Endothelial cell of umbilical vein (primary cell): Measurements from ENCODE around the gene STON2. TPM values are rescaled to one million over a fixed set of nuclear protein-coding genes. Genes with fewer than 3 reads are reported as not detected.

Experiments
- BruUV-seq: library from RNA; stranded (reverse); fragments of 400-500 nt; replicated peaks from 2 replicates; lab custom pipeline; 2021; lab: Mats Ljungman, UMichigan
- CTCF ChIA-PET: fragments of 300-600, 350-600 bp; sonication (Branson Sonifier 250); formaldehyde crosslinking; loops from one replicate; lab custom pipeline; 2021; ENCODE audit warnings: antibody characterized with exemption, inconsistent platforms; lab: Charles Lee
- POLR2A ChIA-PET: fragments of 300-600, 350-600 bp; sonication (Branson Sonifier 250); formaldehyde crosslinking; loops from one replicate; lab custom pipeline; 2021; ENCODE audit warnings: antibody characterized with exemption, inconsistent platforms; lab: Charles Lee
- DNase-seq: peaks from one replicate; pipeline ENCODE4 v3.0.0-alpha.2; 2011; ENCODE audit warnings: low read depth, low spot score
- FAIRE-seq: peaks from 2 replicates; lab custom pipeline; 2011; peaks lifted over from hg19 to GRCh38; lab: Jason Lieb, UNC
- H2AFZ ChIP-seq: 2 replicates; pipeline ENCODE4 v1.6.0; 2012; ENCODE audit warnings: low read depth, low read length, control low read depth, inconsistent platforms
- H3K27ac ChIP-seq: 2 replicates; pipeline ENCODE4 v1.5.1; 2011; ENCODE audit warnings: low read depth, mild to moderate bottlenecking, control low read depth, low read length, moderate library complexity; ENCODE audit not compliant: insufficient read depth
- H3K27me3 ChIP-seq, 2 experiments: 2 replicates each; pipeline versions ENCODE4 v1.6.0 to v1.6.1; 2011; ENCODE audit warnings: low read length in 2 of 2, mixed read lengths in 1 of 2; ENCODE audit not compliant: control insufficient read depth in 2 of 2, insufficient read depth in 2 of 2
- H3K36me3 ChIP-seq, 2 experiments: 2 replicates in 1 of 2; 3 replicates in 1 of 2; pipeline ENCODE4 v1.5.1; 2011; ENCODE audit warnings: low read length in 2 of 2, mild to moderate bottlenecking in 1 of 2, moderate library complexity in 1 of 2; ENCODE audit not compliant: control insufficient read depth in 2 of 2, insufficient read depth in 2 of 2; ENCODE audit errors: extremely low read depth in 1 of 2
- H3K4me1 ChIP-seq: 3 replicates; pipeline ENCODE4 v1.5.1; 2011; ENCODE audit warnings: mild to moderate bottlenecking, low read length; ENCODE audit not compliant: control insufficient read depth, insufficient read depth; ENCODE audit errors: extremely low read depth
- H3K4me2 ChIP-seq: 2 replicates; pipeline ENCODE4 v1.6.1; 2011; ENCODE audit warnings: low read length, control low read depth, mixed read lengths; ENCODE audit not compliant: insufficient read depth
- H3K4me3 ChIP-seq, 3 experiments: fragments of 200-600 bp in 1 of 3; sonication (generic), shearing (Covaris generic) in 1 of 3; replicated peaks in 1 of 3; 2 replicates each; pipeline ENCODE4 v1.5.1; 2011 to 2016; ENCODE audit warnings: control low read depth in 3 of 3, low read length in 3 of 3, mild to moderate bottlenecking in 2 of 3, inconsistent platforms in 1 of 3, low read depth in 1 of 3, moderate library complexity in 1 of 3; ENCODE audit not compliant: insufficient read depth in 1 of 3
- H3K79me2 ChIP-seq: 2 replicates; pipeline ENCODE4 v1.6.0; 2012; ENCODE audit warnings: low read length, inconsistent platforms; ENCODE audit not compliant: control insufficient read depth, insufficient read depth
- H3K9ac ChIP-seq: replicated peaks from 2 replicates; pipeline ENCODE3; 2011; ENCODE audit warnings: low read length, control low read depth; ENCODE audit not compliant: insufficient read depth; ENCODE audit errors: extremely low read depth
- H3K9me1 ChIP-seq: replicated peaks from 3 replicates; pipeline ENCODE4 v1.6.0; 2011; ENCODE audit warnings: mild to moderate bottlenecking, low read length; ENCODE audit not compliant: control insufficient read depth, insufficient read depth; ENCODE audit errors: extremely low read depth
- H3K9me3 ChIP-seq: replicated peaks from 2 replicates; pipeline ENCODE4 v1.5.1; 2012; ENCODE audit warnings: low read length, inconsistent platforms; ENCODE audit not compliant: control insufficient read depth, insufficient read depth
- H4K20me1 ChIP-seq: replicated peaks from 2 replicates; pipeline ENCODE3; 2011; ENCODE audit warnings: mild to moderate bottlenecking, low read length; ENCODE audit not compliant: control insufficient read depth, insufficient read depth; ENCODE audit errors: extremely low read depth
- CTCF ChIP-seq, 2 donors: IDR thresholded peaks; 1 replicate in 1 of 2; 2 replicates in 1 of 2; pipeline ENCODE4 v1.5.1; 2011; ENCODE audit warnings: low read length in 2 of 2, mild to moderate bottlenecking in 2 of 2, moderate library complexity in 2 of 2, control low read depth in 1 of 2, inconsistent platforms in 1 of 2, low read depth in 1 of 2; ENCODE audit not compliant: insufficient read depth in 1 of 2; ENCODE audit errors: extremely low read depth in 1 of 2
- EZH2 ChIP-seq: IDR thresholded peaks from 2 replicates; pipeline ENCODE4 v1.6.1; 2012; ENCODE audit warnings: borderline replicate concordance, low read depth, mild to moderate bottlenecking, moderate library complexity, low read length, inconsistent platforms; ENCODE audit not compliant: severe bottlenecking
- FOS ChIP-seq: IDR thresholded peaks from 2 replicates; pipeline ENCODE4 v1.6.1; 2011; ENCODE audit warnings: mild to moderate bottlenecking, low read length, moderate library complexity, borderline replicate concordance; ENCODE audit not compliant: insufficient read depth
- GATA2 ChIP-seq: IDR thresholded peaks from 2 replicates; pipeline ENCODE4 v1.7.0; 2011; ENCODE audit warnings: low read depth, mild to moderate bottlenecking, moderate library complexity, mixed read lengths, low read length; ENCODE audit not compliant: insufficient read length, insufficient read depth
- JUN ChIP-seq: IDR thresholded peaks from 2 replicates; pipeline ENCODE4 v1.6.1; 2011; ENCODE audit warnings: borderline replicate concordance, low read depth; ENCODE audit not compliant: insufficient read length, insufficient read depth
- MAX ChIP-seq: IDR thresholded peaks from 2 replicates; pipeline ENCODE4 v1.6.1; 2011; ENCODE audit not compliant: insufficient read depth, insufficient read length
- MYC ChIP-seq: IDR thresholded peaks from one replicate; pipeline ENCODE4 v1.6.1; 2011; ENCODE audit warnings: mild to moderate bottlenecking, low read depth, low read length
- POLR2A ChIP-seq: IDR thresholded peaks from 2 replicates; pipeline ENCODE4 v1.6.1; 2012; ENCODE audit warnings: low read depth, mild to moderate bottlenecking, control low read depth, low read length
- POLR2AphosphoS5 ChIP-seq: IDR thresholded peaks from 2 replicates; pipeline ENCODE4 v1.6.1; 2012; ENCODE audit warnings: low read depth, mild to moderate bottlenecking, control low read depth, low read length, moderate library complexity; ENCODE audit not compliant: insufficient read depth
- dilution Hi-C: fragments of 300-500 bp; cut with MboI; formaldehyde crosslinking; loops from one replicate; pipeline ENCODE4 v1.15.0; 2019; ENCODE audit warnings: low sequenced_read_pairs; ENCODE audit not compliant: extremely low pct_ligation_motif_present
- intact Hi-C: fragments of 100-400 bp; cut with micrococcal nuclease; formaldehyde crosslinking; loops from one replicate; pipeline ENCODE4 v1.10.0; 2022
- polyA plus RNA-seq, 4 experiments: library from polyadenylated mRNA; depleted of rRNA in 3 of 4; stranded (reverse) in 3 of 4; unstranded in 1 of 4; fragments of >200 nt; gene quantifications; 2 replicates each; pipeline versions ENCODE4 v1.2.1 to v1.2.3, GENCODE V29; 2011 to 2012; ENCODE audit warnings: missing spikeins in 1 of 4
- total RNA-seq: library from RNA; stranded (reverse); gene quantifications from 2 replicates; pipeline ENCODE4 v1.2.3, GENCODE V29; 2021

The STON2 gene
- total and polyA plus RNA-seq, 2 donors (not counting 3 experiments of a cell fraction or from before 2014, with no cell fraction given), result not detected

- CTCF ChIA-PET, result no interaction called here
- DNase-seq (no peak), FAIRE-seq (no peak)
- POLR2A ChIA-PET, result no interaction called here
- Histone ChIP-seq H4K20me1 (no peaks in the 10 kb centered on the region), H3K4me3 (no peak overlapping the region), H3K27ac (no peak overlapping the region), H3K4me2 (no peak overlapping the region), H3K9ac (no peak overlapping the region), H3K4me1 (no peaks in the 10 kb centered on the region), H3K9me3 (no peaks in the 10 kb centered on the region), H3K36me3 (no peaks in the 10 kb centered on the region), H2AFZ (no peak overlapping the region), H3K79me2 (no peaks in the 10 kb centered on the region), H3K9me1 (no peaks in the 10 kb centered on the region), H3K27me3 (no peaks in the 10 kb centered on the region)
- TF ChIP-seq JUN (no peak), FOS (no peak), GATA2 (no peak), EZH2 (no peak), POLR2AphosphoS5 (no peak), MAX (no peak), CTCF (IDR thresholded peaks at IDR 0.05; ENCODE audit: extremely low read depth in 1 of 2, insufficient read depth in 1 of 2, low read depth in 1 of 2, low read length in 2 of 2) (no peak), POLR2A (no peak), MYC (no peak)
- dilution Hi-C loops, result no loop called here
- intact Hi-C loops, result no loop called here
- BruUV-seq, result no TSS peak
These were observed 119.9 kb downstream of the STON2 start for GRCh38 chr14:81280136-81280791.
